H1 (cell line): ENCODE results near the gene HECTD4. TPM values are rescaled to one million over a fixed set of nuclear protein-coding genes. Genes with fewer than 3 reads are reported as not detected.

Experiments used
- CTCF ChIA-PET: fragments of 300-600 bp; sonication (Branson Sonifier 250); formaldehyde crosslinking; loops from one replicate; lab custom pipeline; 2021; ENCODE audit not compliant: partially characterized antibody; lab: Charles Lee
- POLR2A ChIA-PET: fragments of 300-600 bp; sonication (Branson Sonifier 250); formaldehyde crosslinking; loops from one replicate; lab custom pipeline; 2021; ENCODE audit warnings: inconsistent platforms; ENCODE audit not compliant: partially characterized antibody; lab: Charles Lee
- DNase-seq, 2 experiments: peaks; one replicate each; pipeline versions ENCODE4 v3.0.0 to v3.0.0-alpha.2; 2010 to 2022; ENCODE audit warnings: low spot score in 2 of 2, low read depth in 1 of 2, mixed read lengths in 1 of 2
- FAIRE-seq: peaks from 2 replicates; lab custom pipeline; 2011; peaks lifted over from hg19 to GRCh38; lab: Jason Lieb, UNC
- H2AFZ ChIP-seq: 2 replicates; pipeline ENCODE4 v1.8.1; 2012; ENCODE audit warnings: low read length, inconsistent platforms
- H2AK5ac ChIP-seq: 2 replicates; pipeline ENCODE4 v1.6.1; 2013; ENCODE audit warnings: low read depth, low read length
- H2BK120ac ChIP-seq: replicated peaks from 2 replicates; pipeline ENCODE3; 2013; ENCODE audit warnings: low read depth, low read length, inconsistent platforms
- H2BK12ac ChIP-seq: 2 replicates; pipeline ENCODE4 v1.6.1; 2013; ENCODE audit warnings: low read depth, low read length
- H2BK15ac ChIP-seq: 2 replicates; pipeline ENCODE4 v1.6.1; 2013; ENCODE audit warnings: low read length
- H2BK20ac ChIP-seq: 2 replicates; pipeline ENCODE4 v1.6.1; 2013; ENCODE audit warnings: low read length
- H2BK5ac ChIP-seq: 2 replicates; pipeline ENCODE4 v1.6.1; 2013; ENCODE audit warnings: low read depth, low read length
- H3K14ac ChIP-seq: 2 replicates; pipeline ENCODE4 v1.6.1; 2013; ENCODE audit warnings: inconsistent platforms; ENCODE audit not compliant: insufficient read length
- H3K18ac ChIP-seq: 2 replicates; pipeline ENCODE4 v1.6.1; 2013; ENCODE audit warnings: low read length; ENCODE audit errors: extremely low read depth
- H3K23ac ChIP-seq: 2 replicates; pipeline ENCODE4 v1.6.1; 2013; ENCODE audit warnings: inconsistent platforms; ENCODE audit not compliant: insufficient read length
- H3K23me2 ChIP-seq: 2 replicates; pipeline ENCODE4 v1.6.1; 2013; ENCODE audit warnings: low read depth, low read length
- H3K27ac ChIP-seq: 2 replicates; pipeline ENCODE4 v1.6.1; 2011; ENCODE audit warnings: low read depth, low read length, inconsistent platforms
- H3K27me3 ChIP-seq, 4 experiments: replicated peaks in 1 of 4; 1 replicate in 1 of 4; 2 replicates in 3 of 4; pipeline versions ENCODE4 v1.6.1 to v1.8.1; 2011 to 2013; ENCODE audit warnings: low read length in 3 of 4, mild to moderate bottlenecking in 3 of 4, inconsistent platforms in 2 of 4, mixed read lengths in 2 of 4, moderate library complexity in 1 of 4; ENCODE audit not compliant: control insufficient read depth in 3 of 4, insufficient read depth in 3 of 4; ENCODE audit errors: extremely low read depth in 1 of 4
- H3K36me3 ChIP-seq, 4 experiments: 2 replicates each; pipeline versions ENCODE4 v1.6.1 to v1.8.1; 2011 to 2013; ENCODE audit warnings: mild to moderate bottlenecking in 4 of 4, low read length in 3 of 4, moderate library complexity in 2 of 4, control low read depth in 1 of 4, inconsistent platforms in 1 of 4; ENCODE audit not compliant: insufficient read depth in 4 of 4, control insufficient read depth in 2 of 4
- H3K4ac ChIP-seq: replicated peaks from 2 replicates; pipeline ENCODE3; 2013; ENCODE audit warnings: low read length, low read depth, mixed read lengths, inconsistent platforms; ENCODE audit not compliant: insufficient read length
- H3K4me1 ChIP-seq, 4 experiments: replicated peaks in 1 of 4; 1 replicate in 1 of 4; 2 replicates in 3 of 4; pipeline versions ENCODE4 v1.6.1 to v1.8.1; 2011 to 2013; ENCODE audit warnings: low read length in 3 of 4, inconsistent platforms in 2 of 4, mixed read lengths in 1 of 4; ENCODE audit not compliant: insufficient read depth in 4 of 4, control insufficient read depth in 3 of 4
- H3K4me2 ChIP-seq, 2 experiments: 2 replicates each; pipeline versions ENCODE4 v1.6.1 to v1.8.1; 2011 to 2013; ENCODE audit warnings: low read depth in 2 of 2, low read length in 2 of 2, control low read depth in 1 of 2, inconsistent platforms in 1 of 2, mild to moderate bottlenecking in 1 of 2; ENCODE audit not compliant: insufficient read depth in 1 of 2
- H3K4me3 ChIP-seq, 4 experiments: fragments of 200-600, 300-600 bp in 1 of 4; sonication (generic), shearing (Covaris generic), sonication (Bioruptor Twin) in 1 of 4; 2 replicates each; pipeline versions ENCODE4 v1.5.1 to v1.8.1; 2011 to 2016; ENCODE audit warnings: low read length in 4 of 4, low read depth in 3 of 4, control low read depth in 2 of 4, inconsistent platforms in 2 of 4, mild to moderate bottlenecking in 2 of 4, mixed read lengths in 1 of 4, moderate library complexity in 1 of 4; ENCODE audit not compliant: insufficient read depth in 2 of 4; ENCODE audit errors: extremely low read depth in 1 of 4
- H3K56ac ChIP-seq: replicated peaks from 2 replicates; pipeline ENCODE3; 2013; ENCODE audit warnings: low read depth, mild to moderate bottlenecking, mixed read lengths, low read length, inconsistent platforms; ENCODE audit not compliant: insufficient read length
- H3K79me1 ChIP-seq: 2 replicates; pipeline ENCODE4 v1.6.1; 2013; ENCODE audit warnings: low read depth, low read length, control low read depth
- H3K79me2 ChIP-seq, 2 experiments: 2 replicates each; pipeline versions ENCODE4 v1.6.1 to v1.8.1; 2012 to 2013; ENCODE audit warnings: low read length in 2 of 2, mild to moderate bottlenecking in 2 of 2, inconsistent platforms in 1 of 2; ENCODE audit not compliant: insufficient read depth in 2 of 2, control insufficient read depth in 1 of 2
- H3K9ac ChIP-seq, 4 experiments: replicated peaks in 1 of 4; 1 replicate in 1 of 4; 2 replicates in 3 of 4; pipeline versions ENCODE4 v1.6.1 to v1.8.1; 2011 to 2013; ENCODE audit warnings: low read depth in 3 of 4, low read length in 3 of 4, control low read depth in 2 of 4, mild to moderate bottlenecking in 2 of 4, moderate library complexity in 2 of 4, inconsistent platforms in 1 of 4; ENCODE audit errors: extremely low read depth in 1 of 4
- H3K9me3 ChIP-seq, 2 experiments: 2 replicates each; pipeline versions ENCODE4 v1.6.1 to v1.8.1; 2012 to 2013; ENCODE audit warnings: mild to moderate bottlenecking in 2 of 2, moderate library complexity in 2 of 2, control low read depth in 1 of 2, inconsistent platforms in 1 of 2, low read depth in 1 of 2, low read length in 1 of 2, mixed read lengths in 1 of 2; ENCODE audit not compliant: insufficient read depth in 2 of 2
- H4K20me1 ChIP-seq, 2 experiments: replicated peaks in 1 of 2; 2 replicates each; pipeline versions ENCODE3 to v1.8.1; 2011 to 2013; ENCODE audit warnings: inconsistent platforms in 2 of 2, low read length in 2 of 2, mild to moderate bottlenecking in 1 of 2; ENCODE audit not compliant: insufficient read depth in 2 of 2, control insufficient read depth in 1 of 2
- H4K5ac ChIP-seq: 2 replicates; pipeline ENCODE4 v1.6.1; 2013; ENCODE audit warnings: low read length, low read depth, mixed read lengths, inconsistent platforms; ENCODE audit not compliant: insufficient read length
- H4K8ac ChIP-seq: 2 replicates; pipeline ENCODE4 v1.8.0; 2013; ENCODE audit warnings: mild to moderate bottlenecking, moderate library complexity, low read length, inconsistent platforms; ENCODE audit not compliant: insufficient read depth; ENCODE audit errors: extremely low read depth
- H4K91ac ChIP-seq: replicated peaks from 2 replicates; pipeline ENCODE3; 2013; ENCODE audit warnings: low read length, mixed read lengths, inconsistent platforms; ENCODE audit not compliant: insufficient read length
- GABPA ChIP-seq: IDR thresholded peaks from 2 replicates; pipeline ENCODE4 v1.6.1; 2011; ENCODE audit warnings: mild to moderate bottlenecking, low read length, moderate library complexity, borderline replicate concordance; ENCODE audit not compliant: insufficient read depth
- HDAC6 ChIP-seq: IDR thresholded peaks from one replicate; pipeline ENCODE4 v1.7.1; 2012; ENCODE audit warnings: low read depth, mild to moderate bottlenecking, inconsistent platforms, low read length, moderate library complexity
- JUN ChIP-seq: IDR thresholded peaks from 2 replicates; pipeline ENCODE4 v1.6.1; 2011; ENCODE audit warnings: low read depth, mild to moderate bottlenecking, improper control_type of control experiment, low read length
- KDM5A ChIP-seq: fragments of 200-600 bp; IDR thresholded peaks from 2 replicates; pipeline ENCODE4 v1.7.1; 2012; ENCODE audit warnings: mild to moderate bottlenecking, low read length, inconsistent platforms, mixed read lengths
- NANOG ChIP-seq: IDR thresholded peaks from 2 replicates; pipeline ENCODE4 v1.6.1; 2011; ENCODE audit warnings: low read length, low read depth, mild to moderate bottlenecking, inconsistent platforms; ENCODE audit not compliant: insufficient read depth, poor library complexity, severe bottlenecking
- POLR2A ChIP-seq, 2 experiments: IDR thresholded peaks; 1 replicate in 1 of 2; 2 replicates in 1 of 2; pipeline ENCODE4 v1.6.1; 2011; ENCODE audit warnings: low read depth in 2 of 2, low read length in 2 of 2, mild to moderate bottlenecking in 2 of 2; ENCODE audit errors: control extremely low read depth in 1 of 2
- POLR2AphosphoS5 ChIP-seq: IDR thresholded peaks from 2 replicates; pipeline ENCODE4 v1.6.1; 2011; ENCODE audit warnings: low read depth, low read length
- POU5F1 ChIP-seq: IDR thresholded peaks from 2 replicates; pipeline ENCODE4 v1.6.1; 2011; ENCODE audit warnings: low read depth, mild to moderate bottlenecking, low read length, moderate library complexity
- TBP ChIP-seq: IDR thresholded peaks from 2 replicates; pipeline ENCODE4 v1.6.1; 2011; ENCODE audit warnings: low read depth, low read length, improper control_type of control experiment
- YY1 ChIP-seq: IDR thresholded peaks from 2 replicates; pipeline ENCODE4 v1.6.1; 2011; ENCODE audit warnings: low read depth, mild to moderate bottlenecking, low read length
- ZNF274 ChIP-seq: IDR thresholded peaks from 2 replicates; pipeline ENCODE4 v1.7.0; 2012; ENCODE audit warnings: low read length, borderline replicate concordance; ENCODE audit errors: extremely low read depth
- WGBS, 2 experiments: shearing (Covaris generic) in 1 of 2; methylation state at CpG; one replicate each; pipeline versions ENCODE4 v1.1.6 to v1.1.7; 2013 to 2015; ENCODE audit warnings: low lambda C conversion rate in 2 of 2, mixed read lengths in 2 of 2, inconsistent platforms in 1 of 2, low coverage in 1 of 2, missing lambda C conversion rate in 1 of 2; ENCODE audit not compliant: insufficient replicate concordance in 2 of 2, insufficient coverage in 1 of 2, insufficient read length in 1 of 2; ENCODE audit errors: extremely low coverage in 1 of 2, missing lambda C conversion rate in 1 of 2; 5-methylcytosine and 5-hydroxymethylcytosine counted together
- polyA plus RNA-seq, 7 experiments: library from polyadenylated mRNA; depleted of rRNA in 3 of 7; stranded (reverse) in 5 of 7; unstranded in 2 of 7; fragments of >200 nt in 5 of 7; fragments of 200-250 nt in 2 of 7; gene quantifications; 1 replicate in 5 of 7; 2 replicates in 1 of 7; 4 replicates in 1 of 7; pipeline versions ENCODE4 v1.2.1 to v1.2.3, GENCODE V29; 2011 to 2013; ENCODE audit warnings: missing spikeins in 2 of 7, mixed read lengths in 2 of 7
- total RNA-seq: library from RNA; stranded (reverse); fragmentation: NEBNext Ultra II Directional; extraction: Animal tissue kit (Norgen Biotek cat#: 25700); gene quantifications from 2 replicates; pipeline ENCODE4 v1.2.1, GENCODE V29; 2021
- TF ChIP-seq, protein P1 (sequence below): IDR thresholded peaks from 2 replicates; pipeline ENCODE4 v1.6.1; 2011; ENCODE audit warnings: low read depth, mild to moderate bottlenecking, low read length; ENCODE audit not compliant: insufficient read depth

HECTD4 gene
- total and polyA plus RNA-seq, 2 of the 8 experiments (the other 6 are each of a cell fraction or from before 2014, with no cell fraction given), result 6.5 to 33.7 TPM

DNA sequence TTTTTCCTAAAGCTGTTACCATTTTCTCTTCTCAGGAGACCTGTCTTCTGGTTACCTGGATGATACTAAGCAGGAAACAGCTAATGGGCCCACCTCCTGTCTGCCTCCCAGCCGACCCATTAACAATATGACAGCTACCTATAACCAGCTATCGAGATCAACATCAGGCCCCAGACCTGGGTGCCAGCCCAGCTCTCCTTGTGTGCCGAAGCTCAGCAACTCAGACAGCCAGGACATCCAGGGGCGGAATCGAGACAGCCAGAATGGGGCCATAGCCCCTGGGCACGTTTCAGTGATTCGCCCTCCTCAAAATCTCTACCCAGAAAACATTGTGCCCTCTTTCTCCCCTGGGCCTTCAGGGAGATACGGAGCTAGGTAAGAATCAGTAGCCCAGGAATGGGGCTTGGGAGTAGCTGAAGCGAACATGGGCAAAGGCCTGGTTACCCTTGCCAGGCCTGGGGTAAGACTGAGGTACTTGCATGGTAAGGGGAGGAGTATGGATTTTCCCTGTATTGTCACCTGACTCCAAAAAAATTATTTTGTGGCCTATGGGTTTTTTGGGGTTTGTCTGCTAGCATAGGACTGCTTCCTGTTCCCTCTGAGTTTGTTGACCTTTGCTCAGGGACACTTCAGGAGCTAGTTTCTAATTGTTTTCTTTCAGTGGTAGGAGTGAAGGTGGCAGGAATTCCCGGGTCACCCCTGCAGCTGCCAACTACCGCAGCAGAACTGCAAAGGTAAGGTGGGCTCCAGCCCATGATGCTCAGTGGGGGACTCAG lies 230.3 kb downstream of the HECTD4 start:
- H3K4me1 ChIP-seq, result no peaks in the 10 kb centered on the region
- H3K79me2 ChIP-seq, result no peaks in the 10 kb centered on the region
- no peak overlapping the region for H3K23ac ChIP-seq
- POLR2A ChIA-PET, result interaction anchor here (0.6 to 1.7 kb wide), 4 partner anchors 11 to 364 kb away, joined by 3 to 6 read pairs (median 4); no protein-coding TSS in a partner anchor
- H2AFZ ChIP-seq, result no peak overlapping the region
- H2BK120ac ChIP-seq, result no peak overlapping the region
- peaks cover 0 to 3% of the 10 kb centered on the region in 2 experiments for H4K20me1 ChIP-seq
- no peak overlapping the region for H3K14ac ChIP-seq
- no peaks in the 10 kb centered on the region for H3K23me2 ChIP-seq
- H3K27me3 ChIP-seq, result no peaks in the 10 kb centered on the region
- no peak overlapping the region for H2BK15ac ChIP-seq
- no peak for TF ChIP-seq TBP
- no peak for TF ChIP-seq POU5F1
- TF ChIP-seq GABPA, result no peak
- TF ChIP-seq KDM5A, result no peak
- TF ChIP-seq HDAC6, result no peak
- TF ChIP-seq POLR2A (IDR thresholded peaks at IDR 0.05; ENCODE audit: control extremely low read depth in 1 of 2, low read depth in 2 of 2, low read length in 2 of 2), result no peak
- TF ChIP-seq, protein P1, sequence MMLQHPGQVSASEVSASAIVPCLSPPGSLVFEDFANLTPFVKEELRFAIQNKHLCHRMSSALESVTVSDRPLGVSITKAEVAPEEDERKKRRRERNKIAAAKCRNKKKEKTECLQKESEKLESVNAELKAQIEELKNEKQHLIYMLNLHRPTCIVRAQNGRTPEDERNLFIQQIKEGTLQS, result no peak
- TF ChIP-seq NANOG, result no peak
- TF ChIP-seq JUN, result no peak
- TF ChIP-seq YY1, result no peak
- TF ChIP-seq POLR2AphosphoS5, result no peak
- no peak for TF ChIP-seq ZNF274
- TF ChIP-seq, all 59 proteins: peak for 0
- Histone ChIP-seq H3K9ac (no peak overlapping the region), H3K36me3 (peaks cover 12 to 58% (median 36%) of the 10 kb centered on the region in 4 experiments; a peak in 7 of 8 replicates), H4K5ac (no peak overlapping the region), H3K4me2 (no peak overlapping the region), H3K56ac (no peak overlapping the region), H2BK12ac (no peak overlapping the region), H2BK5ac (no peak overlapping the region), H2AK5ac (no peak overlapping the region), H3K9me3 (no peaks in the 10 kb centered on the region; a peak in 1 of 4 replicates), H3K4ac (no peak overlapping the region), H3K27ac (no peak overlapping the region), H3K79me1 (no peaks in the 10 kb centered on the region), H4K91ac (no peak overlapping the region), H4K8ac (no peak overlapping the region), H3K18ac (no peak overlapping the region), H2BK20ac (no peak overlapping the region), H3K4me3 (no peak overlapping the region)
- DNase-seq (no peak), FAIRE-seq (no peak)
- WGBS, 2 experiments, result 89% methylated on average over 11 of the region's 11 CpGs; no CpG with 5 or more reads in 1 of the 2 experiments
- CTCF ChIA-PET, result interaction anchor here (0.6 to 1.3 kb wide), 4 partner anchors 235 to 1244 kb away, joined by 3 to 5 read pairs (median 4); no protein-coding TSS in a partner anchor
